ENCODE measurements around the gene SAMD10. TPM values are rescaled to one million over a fixed set of nuclear protein-coding genes. Genes with fewer than 3 reads are reported as not detected.

Gene SAMD10
- total and polyA plus RNA-seq, 2 of the 8 experiments (the other 6 are each of a cell fraction or from before 2014, with no cell fraction given), result 3.0 to 5.2 TPM

GRCh38 chr20:63934271-63935068, 45.0 kb downstream of the SAMD10 start:
- no peak for FAIRE-seq
- Histone ChIP-seq H3K79me1 (ENCODE audit: low read depth, low read length) (0 out of 2 replicates have a peak, but pooled peaks cover 2% of the 10 kb centered on the region), H3K36me3 (ENCODE audit: control insufficient read depth in 2 of 4, insufficient read depth in 4 of 4, low read length in 3 of 4) (peaks cover 2 to 12% (median 9%) of the 10 kb centered on the region in 4 experiments; a peak in 4 of 8 replicates), H4K20me1 (replicated peaks in 1 of 2; ENCODE audit: control insufficient read depth in 1 of 2, insufficient read depth in 2 of 2, low read length in 2 of 2) (peaks cover 8 to 14% of the 10 kb centered on the region in 2 experiments), H2BK12ac (ENCODE audit: low read depth, low read length) (no peak overlapping the region; the same call in 1 of the 2 replicates), H4K8ac (ENCODE audit: extremely low read depth, insufficient read depth, low read length) (no peak overlapping the region), H3K14ac (ENCODE audit: insufficient read length) (no peak overlapping the region), H3K4me3 (ENCODE audit: extremely low read depth in 1 of 4, insufficient read depth in 2 of 4, low read depth in 3 of 4, low read length in 4 of 4) (no peak overlapping the region), H2AK5ac (ENCODE audit: low read depth, low read length) (no peak overlapping the region), H3K56ac (replicated peaks; ENCODE audit: insufficient read length, low read depth, low read length) (no peak overlapping the region), H3K9me3 (ENCODE audit: insufficient read depth in 2 of 2, low read depth in 1 of 2, low read length in 1 of 2) (no peaks in the 10 kb centered on the region), H3K4me2 (ENCODE audit: insufficient read depth in 1 of 2, low read depth in 2 of 2, low read length in 2 of 2) (no peak overlapping the region), H2BK5ac (ENCODE audit: low read depth, low read length) (no peak overlapping the region), H3K4me1 (replicated peaks in 1 of 4; ENCODE audit: control insufficient read depth in 3 of 4, insufficient read depth in 4 of 4, low read length in 3 of 4) (peaks cover 0 to 6% (median under 1%) of the 10 kb centered on the region in 4 experiments; a peak in 3 of 7 replicates), H3K23ac (ENCODE audit: insufficient read length) (no peak overlapping the region), H3K79me2 (ENCODE audit: control insufficient read depth in 1 of 2, insufficient read depth in 2 of 2, low read length in 2 of 2) (no peaks in the 10 kb centered on the region), H3K9ac (replicated peaks in 1 of 4; ENCODE audit: extremely low read depth in 1 of 4, low read depth in 3 of 4, low read length in 3 of 4) (no peak overlapping the region), H3K27me3 (replicated peaks in 1 of 4; ENCODE audit: control insufficient read depth in 3 of 4, extremely low read depth in 1 of 4, insufficient read depth in 3 of 4, low read length in 3 of 4) (no peaks in the 10 kb centered on the region), H3K18ac (ENCODE audit: extremely low read depth, low read length) (no peak overlapping the region), H3K4ac (replicated peaks; ENCODE audit: insufficient read length, low read depth, low read length) (no peak overlapping the region), H2BK20ac (ENCODE audit: low read length) (no peak overlapping the region), H3K27ac (ENCODE audit: low read depth, low read length) (no peak overlapping the region), H2BK15ac (ENCODE audit: low read length) (no peak overlapping the region), H2AFZ (ENCODE audit: low read length) (no peak overlapping the region), H4K5ac (ENCODE audit: insufficient read length, low read depth, low read length) (no peak overlapping the region), H3K23me2 (ENCODE audit: low read depth, low read length) (peaks cover 2% of the 10 kb centered on the region; the same call in 1 of the 2 replicates), H2BK120ac (replicated peaks; ENCODE audit: low read depth, low read length) (no peak overlapping the region), H4K91ac (replicated peaks; ENCODE audit: insufficient read length, low read length) (no peak overlapping the region)
- WGBS, 2 experiments (ENCODE audit: extremely low coverage in 1 of 2, insufficient coverage in 1 of 2, insufficient read length in 1 of 2, insufficient replicate concordance in 2 of 2, low coverage in 1 of 2, low lambda C conversion rate in 2 of 2, missing lambda C conversion rate in 1 of 2), result 91% methylated on average over 37 of the region's 37 CpGs; no CpG with 5 or more reads in 1 of the 2 experiments
- CTCF ChIA-PET (ENCODE audit: partially characterized antibody), result interaction anchor here (0.6 to 7.7 kb wide), 24 partner anchors 9 to 1000 kb away, joined by 3 to 58 read pairs (median 4); partner anchors contain the start of genes PRPF6 and SAMD10
- TF ChIP-seq PHF8 (conservative IDR thresholded peaks at IDR 0.05; ENCODE audit: low read depth, low read length) (no peak), RAD21 (IDR thresholded peaks at IDR 0.05 in 1 of 2, conservative IDR thresholded peaks at IDR 0.05 in 1 of 2; ENCODE audit: low read depth in 2 of 2, low read length in 2 of 2) (peak; percentile 42 to 52; a peak in 3 of 4 replicates), CBX8 (IDR thresholded peaks at IDR 0.05; ENCODE audit: borderline replicate concordance, low read depth, low read length) (no peak)
- TF ChIP-seq, protein P1, sequence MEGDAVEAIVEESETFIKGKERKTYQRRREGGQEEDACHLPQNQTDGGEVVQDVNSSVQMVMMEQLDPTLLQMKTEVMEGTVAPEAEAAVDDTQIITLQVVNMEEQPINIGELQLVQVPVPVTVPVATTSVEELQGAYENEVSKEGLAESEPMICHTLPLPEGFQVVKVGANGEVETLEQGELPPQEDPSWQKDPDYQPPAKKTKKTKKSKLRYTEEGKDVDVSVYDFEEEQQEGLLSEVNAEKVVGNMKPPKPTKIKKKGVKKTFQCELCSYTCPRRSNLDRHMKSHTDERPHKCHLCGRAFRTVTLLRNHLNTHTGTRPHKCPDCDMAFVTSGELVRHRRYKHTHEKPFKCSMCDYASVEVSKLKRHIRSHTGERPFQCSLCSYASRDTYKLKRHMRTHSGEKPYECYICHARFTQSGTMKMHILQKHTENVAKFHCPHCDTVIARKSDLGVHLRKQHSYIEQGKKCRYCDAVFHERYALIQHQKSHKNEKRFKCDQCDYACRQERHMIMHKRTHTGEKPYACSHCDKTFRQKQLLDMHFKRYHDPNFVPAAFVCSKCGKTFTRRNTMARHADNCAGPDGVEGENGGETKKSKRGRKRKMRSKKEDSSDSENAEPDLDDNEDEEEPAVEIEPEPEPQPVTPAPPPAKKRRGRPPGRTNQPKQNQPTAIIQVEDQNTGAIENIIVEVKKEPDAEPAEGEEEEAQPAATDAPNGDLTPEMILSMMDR (IDR thresholded peaks at IDR 0.05; ENCODE audit: control extremely low read depth in 1 of 3, insufficient read depth in 1 of 3, low read depth in 1 of 3, low read length in 3 of 3), result peak; percentile 61 to 79 (median 76)
- DNase-seq (ENCODE audit: low read depth in 1 of 2, low spot score in 2 of 2), result peak in 1 of 2 experiments; percentile 80
- POLR2A ChIA-PET (ENCODE audit: partially characterized antibody), result interaction anchor here (0.9 to 1.4 kb wide), 4 partner anchors 10 to 196 kb away, joined by 3 to 7 read pairs (median 4); partner anchors contain the start of gene TPD52L2

All from H1 (cell line).